Spleen (tissue), 7 donors: ENCODE results near the gene CWF19L1.

Experiments
- CTCF ChIP-seq, 11 experiments: fragments of 200-600 bp in 7 of 11; fragments of 450-650 bp in 4 of 11; sonication (generic) in 4 of 11; IDR thresholded peaks in 8 of 11; conservative IDR thresholded peaks in 3 of 11; 1 replicate in 7 of 11; 2 replicates in 4 of 11; pipeline versions ENCODE4 v1.4.0 to v1.8.0; 2016 to 2021; ENCODE audit warnings: antibody characterized with exemption in 11 of 11, inconsistent platforms in 4 of 11, mild to moderate bottlenecking in 1 of 11
- POLR2A ChIP-seq, 3 donors: fragments of 450-650 bp; IDR thresholded peaks; one replicate each; pipeline ENCODE4 v1.5.1; 2017; ENCODE audit warnings: antibody characterized with exemption in 3 of 3, mild to moderate bottlenecking in 1 of 3
- donor health status: DM: no; HTN: no; CAD: no; lungs with moderate emphysema.
- donor health status: DM: no; HTN: no; CAD: no.
- donor health status: DM: no; HTN: no; CAD: no.

GRCh38 chr10:100265821-100266485 is 1.5 kb downstream of the CWF19L1 start:
- no peak for TF ChIP-seq CTCF (IDR thresholded peaks at IDR 0.05 in 8 of 11, conservative IDR thresholded peaks at IDR 0.05 in 3 of 11)
- TF ChIP-seq POLR2A (IDR thresholded peaks at IDR 0.05), result no peak
